WTC11 (cell line): ENCODE measurements around the gene KRT9. TPM values are rescaled to one million over a fixed set of nuclear protein-coding genes. Genes with fewer than 3 reads are reported as not detected.

ENCODE experiments used
- ATAC-seq: fragments of 200-7000 bp; cut with Tn5 transposase; 2 replicates; pipeline ENCODE4 v1.10.0; 2021; ENCODE audit warnings: mild to moderate bottlenecking, moderate library complexity
- CTCF ChIA-PET: fragments of 300-600 bp; sonication (Branson Sonifier 250); formaldehyde crosslinking; loops from one replicate; lab custom pipeline; 2021; ENCODE audit warnings: antibody characterized with exemption; lab: Charles Lee
- POLR2A ChIA-PET: fragments of 350-600 bp; sonication (Branson Sonifier 250); formaldehyde crosslinking; loops from one replicate; lab custom pipeline; 2021; ENCODE audit warnings: antibody characterized with exemption; lab: Charles Lee
- DNase-seq: peaks from one replicate; pipeline ENCODE4 v3.0.0; 2021; ENCODE audit warnings: low spot score
- H3K27ac Mint-ChIP-seq: 2 replicates; pipeline ENCODE4 v1.8.0; 2021; ENCODE audit warnings: mixed read lengths
- H3K27me3 Mint-ChIP-seq: 2 replicates; pipeline ENCODE4 v1.8.0; 2021; ENCODE audit warnings: low read depth, mild to moderate bottlenecking, moderate library complexity, mixed read lengths
- H3K36me3 Mint-ChIP-seq: 2 replicates; pipeline ENCODE4 v1.8.0; 2021; ENCODE audit warnings: mixed read lengths
- H3K4me1 Mint-ChIP-seq: 2 replicates; pipeline ENCODE4 v1.8.0; 2022; ENCODE audit warnings: mixed read lengths
- H3K4me3 Mint-ChIP-seq: 2 replicates; pipeline ENCODE4 v1.8.0; 2021; ENCODE audit warnings: mild to moderate bottlenecking, moderate library complexity, mixed read lengths
- H3K9me3 Mint-ChIP-seq: 2 replicates; pipeline ENCODE4 v1.8.0; 2021; ENCODE audit warnings: mixed read lengths
- AR ChIP-seq: fragments of 250-450 bp; sonication (Bioruptor Pico); IDR thresholded peaks from 2 replicates; pipeline ENCODE4 v1.9.0; 2021; ENCODE audit warnings: mild to moderate bottlenecking
- CREM ChIP-seq: sonication (generic); formaldehyde crosslinking; IDR thresholded peaks from 2 replicates; pipeline ENCODE4 v1.8.1; 2022; ENCODE audit warnings: mild to moderate bottlenecking, missing genetic modification reagents, moderate library complexity
- E2F4 ChIP-seq: sonication (generic); formaldehyde crosslinking; IDR thresholded peaks from 2 replicates; pipeline ENCODE4 v1.8.1; 2022; ENCODE audit warnings: low read depth, mild to moderate bottlenecking, moderate library complexity, missing genetic modification reagents, borderline replicate concordance
- EMX1 ChIP-seq: fragments of 250-450 bp; sonication (Bioruptor Pico); IDR thresholded peaks from 2 replicates; pipeline ENCODE4 v1.8.0; 2021; ENCODE audit warnings: mild to moderate bottlenecking
- FOXK1 ChIP-seq: sonication (generic); formaldehyde crosslinking; IDR thresholded peaks from 2 replicates; pipeline ENCODE4 v1.8.0; 2022; ENCODE audit warnings: mild to moderate bottlenecking, moderate library complexity, missing genetic modification reagents
- GTF2I ChIP-seq: fragments of 250-450 bp; sonication (Bioruptor Pico); conservative IDR thresholded peaks from 2 replicates; pipeline ENCODE4 v1.4.0; 2021; ENCODE audit warnings: mild to moderate bottlenecking
- HMGA2 ChIP-seq: fragments of 250-450 bp; sonication (Bioruptor Pico); IDR thresholded peaks from 2 replicates; pipeline ENCODE4 v1.4.0; 2021; ENCODE audit warnings: mild to moderate bottlenecking, moderate library complexity
- HMGXB4 ChIP-seq: sonication (generic); formaldehyde crosslinking; IDR thresholded peaks from 2 replicates; pipeline ENCODE4 v1.8.1; 2023; ENCODE audit warnings: mild to moderate bottlenecking, moderate library complexity, missing genetic modification reagents
- IRF2 ChIP-seq: sonication (generic); formaldehyde crosslinking; IDR thresholded peaks from 2 replicates; pipeline ENCODE4 v1.8.0; 2022; ENCODE audit warnings: low read depth, missing genetic modification reagents, borderline replicate concordance
- NFATC4 ChIP-seq: fragments of 250-450 bp; sonication (Bioruptor Pico); IDR thresholded peaks from 2 replicates; pipeline ENCODE4 v1.9.0; 2021; ENCODE audit warnings: mild to moderate bottlenecking
- NFE2L1 ChIP-seq: sonication (generic); formaldehyde crosslinking; IDR thresholded peaks from 2 replicates; pipeline ENCODE4 v1.8.1; 2023; ENCODE audit warnings: missing genetic modification reagents
- NR2C2 ChIP-seq: sonication (generic); formaldehyde crosslinking; IDR thresholded peaks from 2 replicates; pipeline ENCODE4 v1.8.0; 2022; ENCODE audit warnings: mild to moderate bottlenecking, missing genetic modification reagents
- PREB ChIP-seq: sonication (generic); formaldehyde crosslinking; IDR thresholded peaks from 2 replicates; pipeline ENCODE4 v1.8.1; 2022; ENCODE audit warnings: mild to moderate bottlenecking, missing genetic modification reagents, moderate library complexity, borderline replicate concordance
- PRRX2 ChIP-seq: fragments of 250-450 bp; sonication (Bioruptor Pico); IDR thresholded peaks from 2 replicates; pipeline ENCODE4 v1.8.0; 2021; ENCODE audit warnings: mild to moderate bottlenecking
- SOX15 ChIP-seq: fragments of 250-450 bp; sonication (Bioruptor Pico); IDR thresholded peaks from 2 replicates; pipeline ENCODE4 v1.9.0; 2021; ENCODE audit warnings: mild to moderate bottlenecking
- TP53 ChIP-seq: sonication (generic); formaldehyde crosslinking; IDR thresholded peaks from 2 replicates; pipeline ENCODE4 v1.8.1; 2023; ENCODE audit warnings: mild to moderate bottlenecking, missing genetic modification reagents
- ZNF423 ChIP-seq: fragments of 250-450 bp; sonication (Bioruptor Pico); IDR thresholded peaks from 2 replicates; pipeline ENCODE4 v2.1.2; 2022; ENCODE audit warnings: mild to moderate bottlenecking, moderate library complexity
- ZNF512 ChIP-seq: sonication (generic); formaldehyde crosslinking; IDR thresholded peaks from 2 replicates; pipeline ENCODE4 v1.8.1; 2022; ENCODE audit warnings: missing genetic modification reagents, borderline replicate concordance
- ZNF532 ChIP-seq: fragments of 250-450 bp; sonication (Bioruptor Pico); IDR thresholded peaks from 2 replicates; pipeline ENCODE4 v1.9.0; 2021; ENCODE audit warnings: mild to moderate bottlenecking, borderline replicate concordance
- total RNA-seq: library from RNA; stranded (reverse); gene quantifications from 3 replicates; pipeline ENCODE4 v1.2.3, GENCODE V29; 2021

KRT9 gene
- total RNA-seq, 1 experiment from 2014 or later = not detected

- TF ChIP-seq HMGA2 (CRISPR knock-in tag) = no peak
- TF ChIP-seq, all 79 proteins: peak for 5
Observed at GRCh38 chr17:41579484-41580243, 7.8 kb upstream of the KRT9 start (continued).

- TF ChIP-seq NFE2L1 = no peak
- TF ChIP-seq PREB (CRISPR knock-in tag) = no peak
- no peak for TF ChIP-seq ZNF532 (CRISPR knock-in tag)
- TF ChIP-seq E2F4 (CRISPR knock-in tag) = no peak
- TF ChIP-seq CREM (CRISPR knock-in tag) = no peak
- TF ChIP-seq PRRX2 (CRISPR knock-in tag) = no peak
- no peak for TF ChIP-seq EMX1 (CRISPR knock-in tag)
- no peak for TF ChIP-seq FOXK1 (CRISPR knock-in tag)
- TF ChIP-seq TP53 (CRISPR knock-in tag) = no peak
- TF ChIP-seq ZNF423 (CRISPR knock-in tag) = no peak
- TF ChIP-seq, all 79 proteins: peak for 0
- H3K4me3 Mint-ChIP-seq = no peak overlapping the region
- H3K4me1 Mint-ChIP-seq = peaks cover 11% of the 10 kb centered on the region
Observed at GRCh38 chr17:41578971-41579370, 7.1 kb upstream of the KRT9 start.

GRCh38 chr17:41578538-41578937, 6.7 kb upstream of the KRT9 start:
- POLR2A ChIA-PET = no interaction called here
- Mint-ChIP-seq H3K27ac (no peak overlapping the region), H3K36me3 (no peaks in the 10 kb centered on the region), H3K4me1 (peaks cover 11% of the 10 kb centered on the region), H3K9me3 (no peaks in the 10 kb centered on the region; the same call in 1 of the 2 replicates), H3K27me3 (peaks cover 26% of the 10 kb centered on the region), H3K4me3 (no peak overlapping the region)
- CTCF ChIA-PET = interaction anchor here (1.0 to 2.8 kb wide), 16 partner anchors 10 to 760 kb away, joined by 3 to 75 read pairs (median 10); no protein-coding TSS in a partner anchor
- no peak for ATAC-seq
- no peak for DNase-seq
- TF ChIP-seq GTF2I (CRISPR knock-in tag) (no peak), SOX15 (CRISPR knock-in tag) (no peak), FOXK1 (CRISPR knock-in tag) (no peak), HMGXB4 (no peak), AR (CRISPR knock-in tag) (no peak), IRF2 (CRISPR knock-in tag) (no peak), NFATC4 (CRISPR knock-in tag) (no peak), ZNF512 (no peak), NR2C2 (CRISPR knock-in tag) (no peak)

More at GRCh38 chr17:41578971-41579370, 7.1 kb upstream of the KRT9 start:
- no peak for ATAC-seq
- Mint-ChIP-seq H3K9me3 (no peaks in the 10 kb centered on the region; the same call in 1 of the 2 replicates), H3K36me3 (no peaks in the 10 kb centered on the region), H3K27me3 (peaks cover 29% of the 10 kb centered on the region), H3K27ac (no peak overlapping the region)
- POLR2A ChIA-PET = interaction anchor here (0.6 to 1.0 kb wide), 3 partner anchors 110 to 383 kb away, joined by 3 to 5 read pairs (median 4); no protein-coding TSS in a partner anchor
- CTCF ChIA-PET = interaction anchor here (0.6 to 2.8 kb wide), 32 partner anchors 8 to 760 kb away, joined by 3 to 75 read pairs (median 6); partner anchors contain the start of gene KRT9
- DNase-seq = no peak
